ENCODE results near the gene CTIF. TPM values are rescaled to one million over a fixed set of nuclear protein-coding genes. Genes with fewer than 3 reads are reported as not detected.

Gene CTIF
- total and polyA plus RNA-seq, 2 experiments from 2014 or later: 8.6 to 14.4 TPM

- Histone ChIP-seq H3K4me2 (no peak overlapping the region), H3K27ac (ENCODE audit: low read depth) (no peak overlapping the region), H3K79me2 (replicated peaks; ENCODE audit: insufficient read depth) (no peaks in the 10 kb centered on the region), H3K4me1 (ENCODE audit: insufficient read depth) (peaks cover 4% of the 10 kb centered on the region; the same call in 1 of the 2 replicates), H3K27me3 (ENCODE audit: insufficient read depth) (no peaks in the 10 kb centered on the region), H3K36me3 (ENCODE audit: insufficient read depth) (peaks cover 5% of the 10 kb centered on the region; the same call in 1 of the 2 replicates), H2AFZ (no peak overlapping the region), H3F3A (replicated peaks; ENCODE audit: low read depth) (0 out of 2 replicates have a peak, but pooled peaks cover 3% of the 10 kb centered on the region), H3K4me3 (no peak overlapping the region), H4K20me1 (replicated peaks; ENCODE audit: insufficient read depth) (no peaks in the 10 kb centered on the region; the same call in 1 of the 2 replicates), H3K9me2 (ENCODE audit: insufficient read depth) (no peaks in the 10 kb centered on the region)
- H3K4me1 Mint-ChIP-seq: peaks cover 17% of the 10 kb centered on the region
- no peak overlapping the region; the same call in 2 of the 3 replicates for H3K4me3 Mint-ChIP-seq
- peaks cover 13% of the 10 kb centered on the region for H3K36me3 Mint-ChIP-seq (ENCODE audit: low read depth)
- H3K27ac Mint-ChIP-seq: no peak overlapping the region
- TF ChIP-seq CTCF (conservative IDR thresholded peaks at IDR 0.05; ENCODE audit: low read depth in 2 of 2) (no peak), EZH2phosphoT487 (IDR thresholded peaks at IDR 0.05; ENCODE audit: unreplicated experiment) (no peak), EZH2 (IDR thresholded peaks at IDR 0.05; ENCODE audit: low read depth, unreplicated experiment) (no peak), JUNB (IDR thresholded peaks at IDR 0.05; ENCODE audit: unreplicated experiment) (no peak), STAT1 (IDR thresholded peaks at IDR 0.05; ENCODE audit: unreplicated experiment) (no peak), REST (IDR thresholded peaks at IDR 0.05; ENCODE audit: unreplicated experiment) (no peak), POLR2AphosphoS5 (IDR thresholded peaks at IDR 0.05; ENCODE audit: low read depth) (no peak), NANOG (IDR thresholded peaks at IDR 0.05; ENCODE audit: borderline replicate concordance) (no peak), ETS1 (IDR thresholded peaks at IDR 0.05) (no peak), ZNF331 (CRISPR knock-in tag; IDR thresholded peaks at IDR 0.05; ENCODE audit: low read depth) (no peak)
- TF ChIP-seq, protein P1, sequence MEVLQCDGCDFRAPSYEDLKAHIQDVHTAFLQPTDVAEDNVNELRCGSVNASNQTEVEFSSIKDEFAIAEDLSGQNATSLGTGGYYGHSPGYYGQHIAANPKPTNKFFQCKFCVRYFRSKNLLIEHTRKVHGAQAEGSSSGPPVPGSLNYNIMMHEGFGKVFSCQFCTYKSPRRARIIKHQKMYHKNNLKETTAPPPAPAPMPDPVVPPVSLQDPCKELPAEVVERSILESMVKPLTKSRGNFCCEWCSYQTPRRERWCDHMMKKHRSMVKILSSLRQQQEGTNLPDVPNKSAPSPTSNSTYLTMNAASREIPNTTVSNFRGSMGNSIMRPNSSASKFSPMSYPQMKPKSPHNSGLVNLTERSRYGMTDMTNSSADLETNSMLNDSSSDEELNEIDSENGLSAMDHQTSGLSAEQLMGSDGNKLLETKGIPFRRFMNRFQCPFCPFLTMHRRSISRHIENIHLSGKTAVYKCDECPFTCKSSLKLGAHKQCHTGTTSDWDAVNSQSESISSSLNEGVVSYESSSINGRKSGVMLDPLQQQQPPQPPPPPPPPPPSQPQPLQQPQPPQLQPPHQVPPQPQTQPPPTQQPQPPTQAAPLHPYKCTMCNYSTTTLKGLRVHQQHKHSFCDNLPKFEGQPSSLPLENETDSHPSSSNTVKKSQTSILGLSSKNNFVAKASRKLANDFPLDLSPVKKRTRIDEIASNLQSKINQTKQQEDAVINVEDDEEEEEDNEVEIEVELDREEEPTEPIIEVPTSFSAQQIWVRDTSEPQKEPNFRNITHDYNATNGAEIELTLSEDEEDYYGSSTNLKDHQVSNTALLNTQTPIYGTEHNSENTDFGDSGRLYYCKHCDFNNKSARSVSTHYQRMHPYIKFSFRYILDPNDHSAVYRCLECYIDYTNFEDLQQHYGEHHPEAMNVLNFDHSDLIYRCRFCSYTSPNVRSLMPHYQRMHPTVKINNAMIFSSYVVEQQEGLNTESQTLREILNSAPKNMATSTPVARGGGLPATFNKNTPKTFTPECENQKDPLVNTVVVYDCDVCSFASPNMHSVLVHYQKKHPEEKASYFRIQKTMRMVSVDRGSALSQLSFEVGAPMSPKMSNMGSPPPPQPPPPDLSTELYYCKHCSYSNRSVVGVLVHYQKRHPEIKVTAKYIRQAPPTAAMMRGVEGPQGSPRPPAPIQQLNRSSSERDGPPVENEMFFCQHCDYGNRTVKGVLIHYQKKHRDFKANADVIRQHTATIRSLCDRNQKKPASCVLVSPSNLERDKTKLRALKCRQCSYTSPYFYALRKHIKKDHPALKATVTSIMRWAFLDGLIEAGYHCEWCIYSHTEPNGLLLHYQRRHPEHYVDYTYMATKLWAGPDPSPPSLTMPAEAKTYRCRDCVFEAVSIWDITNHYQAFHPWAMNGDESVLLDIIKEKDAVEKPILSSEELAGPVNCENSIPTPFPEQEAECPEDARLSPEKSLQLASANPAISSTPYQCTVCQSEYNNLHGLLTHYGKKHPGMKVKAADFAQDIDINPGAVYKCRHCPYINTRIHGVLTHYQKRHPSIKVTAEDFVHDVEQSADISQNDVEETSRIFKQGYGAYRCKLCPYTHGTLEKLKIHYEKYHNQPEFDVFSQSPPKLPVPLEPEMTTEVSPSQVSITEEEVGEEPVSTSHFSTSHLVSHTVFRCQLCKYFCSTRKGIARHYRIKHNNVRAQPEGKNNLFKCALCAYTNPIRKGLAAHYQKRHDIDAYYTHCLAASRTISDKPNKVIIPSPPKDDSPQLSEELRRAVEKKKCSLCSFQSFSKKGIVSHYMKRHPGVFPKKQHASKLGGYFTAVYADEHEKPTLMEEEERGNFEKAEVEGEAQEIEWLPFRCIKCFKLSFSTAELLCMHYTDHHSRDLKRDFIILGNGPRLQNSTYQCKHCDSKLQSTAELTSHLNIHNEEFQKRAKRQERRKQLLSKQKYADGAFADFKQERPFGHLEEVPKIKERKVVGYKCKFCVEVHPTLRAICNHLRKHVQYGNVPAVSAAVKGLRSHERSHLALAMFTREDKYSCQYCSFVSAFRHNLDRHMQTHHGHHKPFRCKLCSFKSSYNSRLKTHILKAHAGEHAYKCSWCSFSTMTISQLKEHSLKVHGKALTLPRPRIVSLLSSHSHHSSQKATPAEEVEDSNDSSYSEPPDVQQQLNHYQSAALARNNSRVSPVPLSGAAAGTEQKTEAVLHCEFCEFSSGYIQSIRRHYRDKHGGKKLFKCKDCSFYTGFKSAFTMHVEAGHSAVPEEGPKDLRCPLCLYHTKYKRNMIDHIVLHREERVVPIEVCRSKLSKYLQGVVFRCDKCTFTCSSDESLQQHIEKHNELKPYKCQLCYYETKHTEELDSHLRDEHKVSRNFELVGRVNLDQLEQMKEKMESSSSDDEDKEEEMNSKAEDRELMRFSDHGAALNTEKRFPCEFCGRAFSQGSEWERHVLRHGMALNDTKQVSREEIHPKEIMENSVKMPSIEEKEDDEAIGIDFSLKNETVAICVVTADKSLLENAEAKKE (CRISPR knock-in tag; IDR thresholded peaks at IDR 0.05): no peak
- peaks cover 11% of the 10 kb centered on the region for H3K9me3 Mint-ChIP-seq
- peaks cover 4% of the 10 kb centered on the region for H3K27me3 Mint-ChIP-seq (ENCODE audit: insufficient read depth, low read depth, poor library complexity)
- ATAC-seq (no peak), DNase-seq (ENCODE audit: low spot score) (no peak)
Observed at GRCh38 chr18:48661421-48661820, 122.6 kb downstream of the CTIF start.
